ENCODE data around the gene PLEKHN1.
"Not testable (repeated sequence)": the region's sequence is repeated elsewhere in the genome, so short reads cannot be mapped to it uniquely, and the experiment has no call there.

The PLEKHN1 gene

DNA sequence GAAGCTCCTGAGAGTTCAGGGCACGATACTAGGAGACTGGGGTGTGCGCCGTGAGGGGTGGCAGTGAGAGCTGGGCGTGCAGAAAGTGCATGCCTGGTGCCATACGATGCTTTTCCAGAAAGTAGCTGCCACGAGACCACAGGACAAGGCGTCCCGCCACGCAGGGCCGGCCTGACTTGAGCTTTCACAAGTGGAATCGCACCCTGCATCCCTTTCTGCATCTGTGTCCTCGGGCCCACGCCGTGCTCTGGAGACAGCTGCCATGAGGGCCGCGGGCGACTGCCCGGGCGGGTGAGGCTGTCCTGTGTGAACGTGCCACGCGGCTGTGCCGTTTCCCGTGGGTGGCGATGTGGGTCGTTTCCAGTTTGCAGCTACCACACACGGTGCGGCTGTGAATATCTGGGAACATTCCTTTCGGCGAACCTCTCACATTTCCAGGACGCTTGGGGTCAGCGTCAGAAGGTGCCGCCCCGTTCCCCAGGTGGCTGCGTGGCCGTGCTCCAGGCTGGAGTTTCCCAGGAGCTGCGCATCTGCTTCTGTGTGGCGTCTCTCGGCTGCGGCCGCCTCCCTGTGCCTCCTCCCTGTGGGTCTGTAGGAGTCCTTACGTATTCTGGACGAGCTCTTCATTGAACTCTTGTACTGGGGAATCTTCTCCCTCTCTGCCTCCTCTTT, 16.6 kb downstream of the PLEKHN1 start:
- Histone ChIP-seq H3K27ac (ENCODE audit: insufficient read depth, low read depth, low read length, poor library complexity, severe bottlenecking) (no peak overlapping the region), H3K4me1 (ENCODE audit: control insufficient read depth, insufficient read depth, low read length) (no peaks in the 10 kb centered on the region), H3K36me3 (ENCODE audit: control insufficient read depth, insufficient read depth, low read length) (no peaks in the 10 kb centered on the region), H3K9me3 (ENCODE audit: control insufficient read depth, low read length) (no peaks in the 10 kb centered on the region), H3K27me3 (ENCODE audit: control insufficient read depth, insufficient read depth, low read length, poor library complexity, severe bottlenecking) (peaks cover 57% of the 10 kb centered on the region), H3K4me3 (ENCODE audit: insufficient read depth, low read depth, low read length) (no peak overlapping the region)
- 88 to 89% methylated on average over 43 of the region's 43 CpGs for WGBS, 2 experiments

DNA sequence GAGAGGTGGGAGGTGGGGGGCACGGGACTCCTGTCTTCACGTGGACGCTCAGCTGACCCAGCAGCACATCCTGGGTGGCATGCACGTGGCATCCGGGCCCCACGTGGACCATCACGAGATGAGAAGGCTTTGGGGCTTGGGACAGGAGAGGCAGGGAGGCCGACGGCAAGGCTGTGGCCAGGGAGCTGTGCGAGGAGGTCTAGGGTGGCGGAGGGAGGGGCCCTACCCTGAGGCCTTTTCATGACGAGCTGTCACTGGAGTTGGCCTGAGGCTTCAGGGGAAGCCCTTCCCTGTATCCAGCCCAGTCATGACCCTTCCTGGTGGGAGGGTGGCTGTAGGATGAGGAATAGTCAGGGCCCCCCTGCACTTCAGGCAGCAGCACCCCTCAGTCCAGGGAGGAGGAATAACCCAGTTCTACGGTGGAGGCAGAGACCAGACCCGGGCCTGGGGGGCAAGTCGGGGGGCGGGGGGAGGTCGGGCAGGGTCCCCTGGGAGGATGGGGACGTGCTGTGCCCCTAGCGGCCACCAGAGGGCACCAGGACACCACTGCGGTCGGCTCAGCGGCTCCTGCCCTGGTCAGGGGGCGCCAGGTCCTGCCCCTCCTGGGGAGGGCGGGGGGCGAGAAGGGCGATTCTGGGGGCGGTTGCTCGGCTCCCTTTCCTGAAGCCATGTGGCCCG, 17.7 kb downstream of the PLEKHN1 start:
- Histone ChIP-seq H3K27ac (ENCODE audit: insufficient read depth, low read depth, low read length, poor library complexity, severe bottlenecking) (no peak overlapping the region), H3K27me3 (ENCODE audit: control insufficient read depth, insufficient read depth, low read length, poor library complexity, severe bottlenecking) (peaks cover 61% of the 10 kb centered on the region), H3K36me3 (ENCODE audit: control insufficient read depth, insufficient read depth, low read length) (no peaks in the 10 kb centered on the region), H3K4me1 (ENCODE audit: control insufficient read depth, insufficient read depth, low read length) (no peaks in the 10 kb centered on the region), H3K4me3 (ENCODE audit: insufficient read depth, low read depth, low read length) (no peak overlapping the region), H3K9me3 (ENCODE audit: control insufficient read depth, low read length) (no peaks in the 10 kb centered on the region)
- 21 to 24% methylated on average over 29 of the region's 29 CpGs for WGBS, 2 experiments

DNA sequence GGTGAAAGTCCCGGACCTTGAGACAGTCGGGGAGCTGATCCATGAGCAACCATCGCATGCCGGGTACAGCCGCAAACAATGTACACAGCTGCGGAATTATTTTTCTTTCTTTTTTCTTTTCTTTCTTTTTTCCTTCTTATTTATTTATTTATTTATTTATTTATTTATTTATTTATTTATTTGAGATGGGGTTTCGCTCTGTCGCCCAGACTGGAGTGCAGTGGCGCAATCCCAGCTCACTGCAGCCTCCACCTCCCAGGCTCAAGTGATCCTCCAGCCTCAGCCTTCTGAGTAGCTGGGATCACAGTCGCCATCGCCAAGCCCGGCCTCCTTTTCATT, 18.2 kb downstream of the PLEKHN1 start:
- no peak overlapping the region for H3K4me3 ChIP-seq (ENCODE audit: insufficient read depth, low read depth, low read length)
- no peaks in the 10 kb centered on the region for H3K4me1 ChIP-seq (ENCODE audit: control insufficient read depth, insufficient read depth, low read length)
- 66 to 71% methylated on average over 9 to 10 of the region's 12 CpGs for WGBS, 2 experiments
- H3K9me3 ChIP-seq (ENCODE audit: control insufficient read depth, low read length) = no peaks in the 10 kb centered on the region
- H3K36me3 ChIP-seq (ENCODE audit: control insufficient read depth, insufficient read depth, low read length) = no peaks in the 10 kb centered on the region
- H3K27ac ChIP-seq (ENCODE audit: insufficient read depth, low read depth, low read length, poor library complexity, severe bottlenecking) = no peak overlapping the region
- H3K27me3 ChIP-seq (ENCODE audit: control insufficient read depth, insufficient read depth, low read length, poor library complexity, severe bottlenecking) = peaks cover 66% of the 10 kb centered on the region

DNA sequence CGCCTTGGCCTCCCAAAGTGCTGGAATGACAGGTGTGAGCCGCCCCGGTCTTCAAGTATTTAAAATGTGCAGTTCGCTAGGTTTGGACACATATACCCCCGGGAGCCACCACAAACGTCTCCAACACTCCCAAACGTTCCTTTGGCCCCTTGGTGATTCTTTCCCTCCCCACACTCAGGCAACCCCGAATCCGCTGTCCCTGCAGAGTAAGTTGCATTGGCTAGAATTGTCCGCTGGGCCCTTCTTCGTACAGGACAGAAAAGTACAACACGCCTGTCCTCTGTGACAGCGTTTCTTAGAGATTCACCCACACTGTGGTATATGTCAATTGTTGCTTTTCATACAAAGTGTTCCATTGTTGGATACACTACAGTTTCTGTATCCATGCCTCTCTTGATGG, 18.8 kb downstream of the PLEKHN1 start:
- WGBS, 2 experiments = 84 to 85% methylated on average over 13 of the region's 13 CpGs
- Histone ChIP-seq H3K4me3 (ENCODE audit: insufficient read depth, low read depth, low read length) (no peak overlapping the region), H3K4me1 (ENCODE audit: control insufficient read depth, insufficient read depth, low read length) (no peaks in the 10 kb centered on the region), H3K27me3 (ENCODE audit: control insufficient read depth, insufficient read depth, low read length, poor library complexity, severe bottlenecking) (peaks cover 67% of the 10 kb centered on the region), H3K27ac (ENCODE audit: insufficient read depth, low read depth, low read length, poor library complexity, severe bottlenecking) (no peak overlapping the region), H3K9me3 (ENCODE audit: control insufficient read depth, low read length) (no peaks in the 10 kb centered on the region), H3K36me3 (ENCODE audit: control insufficient read depth, insufficient read depth, low read length) (no peaks in the 10 kb centered on the region)

DNA sequence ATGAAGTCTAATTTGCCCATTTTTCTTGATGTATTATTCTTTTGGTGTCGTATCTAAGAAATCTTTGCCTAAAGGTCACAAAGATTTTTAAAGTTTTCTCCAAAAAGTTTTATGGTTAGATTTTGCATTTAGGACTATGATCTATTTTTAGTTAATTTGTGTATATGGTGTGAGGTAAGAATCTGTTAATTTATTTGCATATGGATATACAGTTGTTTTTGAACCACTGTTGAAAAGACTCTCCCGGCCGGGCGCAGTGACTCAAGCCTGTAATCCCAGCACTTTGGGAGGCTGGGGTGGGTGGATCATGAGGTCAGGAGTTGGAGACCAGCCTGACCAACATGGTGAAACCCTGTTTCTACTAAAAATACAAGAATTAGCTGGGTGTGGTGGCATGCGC, 21.8 kb downstream of the PLEKHN1 start:
- 82 to 87% methylated on average over 5 of the region's 5 CpGs for WGBS, 2 experiments

DNA sequence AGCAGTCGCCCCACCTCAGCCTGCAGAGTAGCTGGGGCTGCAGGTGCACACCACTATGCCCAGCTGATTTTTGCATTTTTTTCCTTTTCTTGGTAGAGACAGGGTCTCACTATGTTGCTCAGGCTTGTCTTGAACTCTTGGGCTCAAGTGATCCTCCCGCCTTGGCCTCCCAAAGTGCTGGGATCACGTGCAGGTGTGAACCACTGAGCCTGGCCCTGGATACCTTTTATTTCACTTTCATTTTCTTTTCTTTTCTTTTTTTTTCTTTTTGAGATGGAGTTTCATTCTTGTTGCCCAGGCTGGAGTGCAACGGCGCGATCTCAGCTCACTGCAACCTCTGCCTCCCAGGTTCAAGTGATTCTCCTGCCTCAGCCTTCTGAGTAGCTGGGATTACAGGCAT, 25.0 kb downstream of the PLEKHN1 start:
- H3K4me1 ChIP-seq (ENCODE audit: control insufficient read depth, insufficient read depth, low read length); H3K36me3 ChIP-seq (ENCODE audit: control insufficient read depth, insufficient read depth, low read length); H3K27ac ChIP-seq (ENCODE audit: insufficient read depth, low read depth, low read length, poor library complexity, severe bottlenecking); H3K4me3 ChIP-seq (ENCODE audit: insufficient read depth, low read depth, low read length); H3K9me3 ChIP-seq (ENCODE audit: control insufficient read depth, low read length): not testable (repeated sequence)
- peaks cover 44% of the 10 kb centered on the region for H3K27me3 ChIP-seq (ENCODE audit: control insufficient read depth, insufficient read depth, low read length, poor library complexity, severe bottlenecking)
- WGBS, 2 experiments = 92% methylated on average over 6 of the region's 6 CpGs

More for the DNA sequence above, 21.8 kb downstream of the PLEKHN1 start:
- not testable (repeated sequence) for H3K4me1 ChIP-seq (ENCODE audit: control insufficient read depth, insufficient read depth, low read length); H3K36me3 ChIP-seq (ENCODE audit: control insufficient read depth, insufficient read depth, low read length); H3K4me3 ChIP-seq (ENCODE audit: insufficient read depth, low read depth, low read length); H3K9me3 ChIP-seq (ENCODE audit: control insufficient read depth, low read length); H3K27ac ChIP-seq (ENCODE audit: insufficient read depth, low read depth, low read length, poor library complexity, severe bottlenecking)
- H3K27me3 ChIP-seq (ENCODE audit: control insufficient read depth, insufficient read depth, low read length, poor library complexity, severe bottlenecking) = peaks cover 54% of the 10 kb centered on the region

DNA sequence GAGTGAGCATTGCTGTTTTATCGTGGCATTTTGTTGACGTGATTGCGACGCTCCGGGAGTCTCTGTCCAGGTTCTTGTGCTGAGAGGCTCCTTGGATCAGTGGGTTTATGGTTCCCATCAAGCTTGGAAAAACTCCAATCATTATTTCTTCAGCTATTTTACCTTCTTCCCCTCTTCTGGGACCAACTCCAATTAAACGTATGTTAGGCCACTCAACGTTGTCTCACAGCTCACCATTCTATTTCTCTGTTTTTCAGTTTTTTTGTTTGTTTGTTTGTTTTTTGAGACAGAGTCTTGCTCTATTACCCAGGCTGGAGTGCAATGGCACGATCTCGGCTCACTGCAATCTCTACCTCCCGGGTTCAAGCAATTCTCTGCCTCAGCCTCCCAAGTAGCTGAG, 25.6 kb downstream of the PLEKHN1 start:
- Histone ChIP-seq H3K9me3 (ENCODE audit: control insufficient read depth, low read length) (no peaks in the 10 kb centered on the region), H3K36me3 (ENCODE audit: control insufficient read depth, insufficient read depth, low read length) (no peaks in the 10 kb centered on the region), H3K27me3 (ENCODE audit: control insufficient read depth, insufficient read depth, low read length, poor library complexity, severe bottlenecking) (peaks cover 44% of the 10 kb centered on the region)

DNA sequence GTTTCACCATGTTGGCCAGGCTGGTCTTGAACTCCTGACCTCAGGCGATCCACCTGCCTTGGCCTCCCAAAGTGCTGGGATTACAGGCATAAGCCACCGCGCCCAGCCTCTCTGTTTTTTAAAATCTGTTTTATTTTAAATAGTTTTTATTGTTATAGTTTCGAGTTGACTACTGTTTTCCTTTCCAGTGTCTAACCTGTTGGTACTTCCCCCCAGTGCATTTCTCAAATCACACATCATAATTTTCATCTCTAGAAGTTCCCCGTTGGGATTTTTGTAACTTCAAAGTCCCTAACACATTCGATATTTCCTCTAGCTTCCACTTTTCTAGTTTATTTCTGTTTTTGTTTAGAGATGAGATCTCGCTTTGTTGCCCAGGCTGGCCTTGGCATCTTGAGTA, 26.1 kb downstream of the PLEKHN1 start:
- Histone ChIP-seq H3K36me3 (ENCODE audit: control insufficient read depth, insufficient read depth, low read length) (no peaks in the 10 kb centered on the region), H3K4me3 (ENCODE audit: insufficient read depth, low read depth, low read length) (no peak overlapping the region), H3K9me3 (ENCODE audit: control insufficient read depth, low read length) (no peaks in the 10 kb centered on the region), H3K27me3 (ENCODE audit: control insufficient read depth, insufficient read depth, low read length, poor library complexity, severe bottlenecking) (peaks cover 48% of the 10 kb centered on the region), H3K27ac (ENCODE audit: insufficient read depth, low read depth, low read length, poor library complexity, severe bottlenecking) (no peak overlapping the region), H3K4me1 (ENCODE audit: control insufficient read depth, insufficient read depth, low read length) (peaks cover 4% of the 10 kb centered on the region)
- WGBS, 2 experiments = 91 to 95% methylated on average over 6 of the region's 7 CpGs

More for the DNA sequence above, 25.6 kb downstream of the PLEKHN1 start:
- Histone ChIP-seq H3K4me1 (ENCODE audit: control insufficient read depth, insufficient read depth, low read length) (no peaks in the 10 kb centered on the region), H3K4me3 (ENCODE audit: insufficient read depth, low read depth, low read length) (no peak overlapping the region), H3K27ac (ENCODE audit: insufficient read depth, low read depth, low read length, poor library complexity, severe bottlenecking) (no peak overlapping the region)
- 86 to 90% methylated on average over 10 of the region's 10 CpGs for WGBS, 2 experiments

DNA sequence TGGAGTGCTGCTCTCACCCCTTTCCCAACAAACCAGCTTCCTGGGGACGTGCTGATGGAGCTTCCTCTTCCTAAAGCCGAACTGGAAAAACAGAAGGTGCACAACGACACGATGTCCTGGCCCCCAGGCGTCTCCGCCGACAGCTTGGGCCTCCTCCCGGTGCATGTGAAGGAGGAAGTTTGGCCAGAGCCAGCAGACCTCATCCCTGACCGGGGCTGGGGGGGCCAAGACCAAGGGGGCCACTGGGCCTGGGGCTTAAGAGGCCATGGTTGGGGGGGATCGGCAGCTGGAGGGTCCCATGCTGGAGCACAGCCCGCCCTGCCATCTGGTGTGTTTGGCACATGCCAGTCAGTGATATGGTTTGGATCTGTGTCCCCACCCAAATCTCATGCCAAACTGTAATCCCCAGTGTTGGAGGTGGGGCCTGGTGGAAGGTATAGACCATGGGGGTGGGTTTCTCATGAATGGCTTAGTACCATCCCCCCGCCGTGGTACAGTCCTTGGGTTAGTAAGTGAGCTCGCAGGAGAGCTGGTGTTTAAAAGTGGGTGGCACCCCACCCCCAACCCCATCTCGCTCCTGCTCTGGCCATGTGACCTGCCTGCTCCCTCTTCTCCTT, 27.2 kb downstream of the PLEKHN1 start:
- peaks cover 58% of the 10 kb centered on the region for H3K27me3 ChIP-seq (ENCODE audit: control insufficient read depth, insufficient read depth, low read length, poor library complexity, severe bottlenecking)
- WGBS, 2 experiments = 79 to 81% methylated on average over 15 of the region's 15 CpGs
- H3K27ac ChIP-seq (ENCODE audit: insufficient read depth, low read depth, low read length, poor library complexity, severe bottlenecking) = no peak overlapping the region
- no peaks in the 10 kb centered on the region for H3K36me3 ChIP-seq (ENCODE audit: control insufficient read depth, insufficient read depth, low read length)
- H3K4me1 ChIP-seq (ENCODE audit: control insufficient read depth, insufficient read depth, low read length) = peaks cover 10% of the 10 kb centered on the region
- no peaks in the 10 kb centered on the region for H3K9me3 ChIP-seq (ENCODE audit: control insufficient read depth, low read length)
- H3K4me3 ChIP-seq (ENCODE audit: insufficient read depth, low read depth, low read length) = no peak overlapping the region

DNA sequence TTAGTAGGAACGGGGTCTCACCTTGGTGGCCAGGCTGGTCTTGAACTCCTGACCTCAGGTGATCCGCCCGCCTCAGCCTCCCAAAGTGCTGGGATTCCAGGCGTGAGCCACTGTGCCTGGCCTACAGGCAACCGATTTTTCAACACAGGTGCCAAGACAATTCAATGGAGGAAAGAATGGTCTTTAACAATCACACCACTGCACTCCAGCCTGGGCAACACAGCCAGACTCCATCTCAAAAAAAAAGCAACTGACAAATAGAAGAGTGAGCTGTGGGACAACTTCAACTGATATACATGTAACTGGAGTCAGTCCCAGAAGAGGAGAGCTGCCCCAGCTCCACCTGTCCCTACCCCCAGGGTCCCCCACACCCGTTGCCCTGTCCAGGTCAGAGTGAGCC, 28.3 kb downstream of the PLEKHN1 start:
- 88 to 93% methylated on average over 6 of the region's 6 CpGs for WGBS, 2 experiments
- H3K4me3 ChIP-seq (ENCODE audit: insufficient read depth, low read depth, low read length); H3K27ac ChIP-seq (ENCODE audit: insufficient read depth, low read depth, low read length, poor library complexity, severe bottlenecking); H3K4me1 ChIP-seq (ENCODE audit: control insufficient read depth, insufficient read depth, low read length); H3K36me3 ChIP-seq (ENCODE audit: control insufficient read depth, insufficient read depth, low read length); H3K9me3 ChIP-seq (ENCODE audit: control insufficient read depth, low read length): not testable (repeated sequence)
- H3K27me3 ChIP-seq (ENCODE audit: control insufficient read depth, insufficient read depth, low read length, poor library complexity, severe bottlenecking) = peaks cover 60% of the 10 kb centered on the region
